HG02943 (cell line): ENCODE measurements around the gene GPR25.

ENCODE experiments used
- ATAC-seq: cut with Tn5 transposase; IDR thresholded peaks from one replicate; pipeline ENCODE4 v1.9.1; 2021; ENCODE audit warnings: mild to moderate bottlenecking, low read depth, moderate library complexity; ENCODE audit not compliant: unreplicated experiment

The GPR25 gene

GRCh38 chr1:200873116-200873670, 412 bp downstream of the GPR25 start:
- no peak for ATAC-seq

GRCh38 chr1:200873671-200874397, 1.1 kb downstream of the GPR25 start:
- ATAC-seq: no peak

GRCh38 chr1:200874694-200875093, 1.9 kb downstream of the GPR25 start:
- no peak for ATAC-seq

GRCh38 chr1:200875416-200875815, 2.6 kb downstream of the GPR25 start:
- ATAC-seq: no peak

GRCh38 chr1:200877010-200877409, 4.2 kb downstream of the GPR25 start:
- no peak for ATAC-seq

- peak; percentile 63 for ATAC-seq
Measured at GRCh38 chr1:200877839-200878551, 5.2 kb downstream of the GPR25 start.

- peak; percentile 50 for ATAC-seq
Measured at GRCh38 chr1:200880212-200880611, 7.4 kb downstream of the GPR25 start.

GRCh38 chr1:200883118-200883517, 10.3 kb downstream of the GPR25 start:
- no peak for ATAC-seq

GRCh38 chr1:200885623-200886402, 13.0 kb downstream of the GPR25 start:
- ATAC-seq: no peak

GRCh38 chr1:200886594-200886993, 13.8 kb downstream of the GPR25 start:
- ATAC-seq: no peak

- ATAC-seq: no peak
Measured at GRCh38 chr1:200887036-200887435, 14.3 kb downstream of the GPR25 start.

GRCh38 chr1:200887772-200888348, 15.1 kb downstream of the GPR25 start:
- no peak for ATAC-seq

GRCh38 chr1:200888349-200888838, 15.6 kb downstream of the GPR25 start:
- ATAC-seq: peak; percentile 86

GRCh38 chr1:200889571-200889970, 16.8 kb downstream of the GPR25 start:
- no peak for ATAC-seq

- no peak for ATAC-seq
Measured at GRCh38 chr1:200890027-200890426, 17.2 kb downstream of the GPR25 start.

- ATAC-seq: no peak
Measured at GRCh38 chr1:200890818-200891773, 18.3 kb downstream of the GPR25 start.

GRCh38 chr1:200891774-200892157, 19.0 kb downstream of the GPR25 start:
- ATAC-seq: no peak

- no peak for ATAC-seq
Measured at GRCh38 chr1:200892546-200892945, 19.8 kb downstream of the GPR25 start.

- no peak for ATAC-seq
Measured at GRCh38 chr1:200892958-200893357, 20.2 kb downstream of the GPR25 start.
